HEK293 (cell line): Measurements from ENCODE around the gene SLC37A3.

Experiments used
- GLI2 ChIP-seq: fragments of 450-650 bp; formaldehyde crosslinking; IDR thresholded peaks from 2 replicates; pipeline ENCODE4; 2017; ENCODE audit warnings: missing biosample characterization, missing genetic modification characterization, low read depth, borderline replicate concordance
- GLI4 ChIP-seq: fragments of 450-650 bp; formaldehyde crosslinking; IDR thresholded peaks from 2 replicates; pipeline ENCODE4 v1.5.1; 2016; ENCODE audit warnings: missing biosample characterization, missing genetic modification characterization
- HOXA7 ChIP-seq: sonication (generic); formaldehyde crosslinking; IDR thresholded peaks from 2 replicates; pipeline ENCODE4 v1.8.1; 2022; ENCODE audit warnings: missing genetic modification reagents, borderline replicate concordance
- IKZF3 ChIP-seq: fragments of 450-650 bp; IDR thresholded peaks from 2 replicates; pipeline ENCODE4 v1.5.0; 2018; ENCODE audit warnings: missing biosample characterization, mild to moderate bottlenecking, missing genetic modification characterization, moderate library complexity
- KLF8 ChIP-seq: fragments of 450-650 bp; formaldehyde crosslinking; IDR thresholded peaks from 2 replicates; pipeline ENCODE4 v1.5.1; 2016; ENCODE audit warnings: missing biosample characterization, missing genetic modification characterization
- MZF1 ChIP-seq: fragments of 450-650 bp; formaldehyde crosslinking; IDR thresholded peaks from 2 replicates; pipeline ENCODE4 v1.5.1; 2017; ENCODE audit warnings: missing biosample characterization, missing genetic modification characterization, borderline replicate concordance
- RBAK ChIP-seq: fragments of 450-650 bp; formaldehyde crosslinking; IDR thresholded peaks from 2 replicates; pipeline ENCODE4 v1.5.1; 2016; ENCODE audit warnings: missing biosample characterization, missing genetic modification characterization
- SCRT1 ChIP-seq: fragments of 450-650 bp; formaldehyde crosslinking; IDR thresholded peaks from 2 replicates; pipeline ENCODE4 v1.5.1; 2016; ENCODE audit warnings: missing biosample characterization, missing genetic modification characterization, borderline replicate concordance
- ZBTB17 ChIP-seq: fragments of 450-650 bp; formaldehyde crosslinking; IDR thresholded peaks from 2 replicates; pipeline ENCODE4 v1.5.1; 2016; ENCODE audit warnings: missing biosample characterization, missing genetic modification characterization
- ZEB2 ChIP-seq: fragments of 450-650 bp; formaldehyde crosslinking; IDR thresholded peaks from 2 replicates; pipeline ENCODE4 v1.5.1; 2016; ENCODE audit warnings: missing biosample characterization, missing genetic modification characterization
- ZFHX2 ChIP-seq: fragments of 450-650 bp; formaldehyde crosslinking; conservative IDR thresholded peaks from 2 replicates; pipeline ENCODE4 v1.5.1; 2016; ENCODE audit warnings: missing biosample characterization, missing genetic modification characterization
- ZFP3 ChIP-seq: fragments of 450-650 bp; formaldehyde crosslinking; IDR thresholded peaks from 2 replicates; pipeline ENCODE4 v1.5.1; 2016; ENCODE audit warnings: low read depth, missing biosample characterization, missing genetic modification characterization
- ZNF121 ChIP-seq: fragments of 450-650 bp; formaldehyde crosslinking; IDR thresholded peaks from 2 replicates; pipeline ENCODE4 v1.5.1; 2016; ENCODE audit warnings: missing biosample characterization, missing genetic modification characterization
- ZNF157 ChIP-seq: fragments of 450-650 bp; formaldehyde crosslinking; IDR thresholded peaks from 2 replicates; pipeline ENCODE4 v1.5.1; 2016; ENCODE audit warnings: missing biosample characterization, missing genetic modification characterization
- ZNF169 ChIP-seq: fragments of 450-650 bp; formaldehyde crosslinking; IDR thresholded peaks from 2 replicates; pipeline ENCODE4 v1.5.1; 2016; ENCODE audit warnings: missing biosample characterization, missing genetic modification characterization
- ZNF175 ChIP-seq: fragments of 450-650 bp; formaldehyde crosslinking; IDR thresholded peaks from 2 replicates; pipeline ENCODE4 v1.5.1; 2016; ENCODE audit warnings: missing biosample characterization, missing genetic modification characterization
- ZNF2 ChIP-seq: fragments of 450-650 bp; formaldehyde crosslinking; IDR thresholded peaks from 2 replicates; pipeline ENCODE4 v1.5.1; 2016; ENCODE audit warnings: missing biosample characterization, missing genetic modification characterization
- ZNF202 ChIP-seq: fragments of 450-650 bp; formaldehyde crosslinking; IDR thresholded peaks from 2 replicates; pipeline ENCODE4 v1.5.1; 2016; ENCODE audit warnings: missing biosample characterization, missing genetic modification characterization, borderline replicate concordance
- ZNF221 ChIP-seq: fragments of 450-650 bp; formaldehyde crosslinking; IDR thresholded peaks from 2 replicates; pipeline ENCODE4 v1.5.1; 2017; ENCODE audit warnings: missing biosample characterization, missing genetic modification characterization, borderline replicate concordance
- ZNF335 ChIP-seq: fragments of 450-650 bp; formaldehyde crosslinking; conservative IDR thresholded peaks from 2 replicates; pipeline ENCODE4 v1.5.1; 2016; ENCODE audit warnings: missing biosample characterization, missing genetic modification characterization
- ZNF510 ChIP-seq: fragments of 450-650 bp; formaldehyde crosslinking; IDR thresholded peaks from 2 replicates; pipeline ENCODE4 v1.5.1; 2018; ENCODE audit warnings: mild to moderate bottlenecking, missing genetic modification characterization, missing biosample characterization; ENCODE audit not compliant: insufficient replicate concordance
- ZNF529 ChIP-seq: fragments of 450-650 bp; formaldehyde crosslinking; IDR thresholded peaks from 2 replicates; pipeline ENCODE4 v1.5.1; 2017; ENCODE audit warnings: missing genetic modification characterization, missing biosample characterization; ENCODE audit not compliant: insufficient replicate concordance
- ZNF548 ChIP-seq: fragments of 450-650 bp; formaldehyde crosslinking; IDR thresholded peaks from 2 replicates; pipeline ENCODE4 v1.5.1; 2016; ENCODE audit warnings: missing biosample characterization, missing genetic modification characterization
- ZNF561 ChIP-seq: fragments of 450-650 bp; IDR thresholded peaks from 2 replicates; pipeline ENCODE4 v1.5.1; 2018; ENCODE audit warnings: missing biosample characterization, missing genetic modification characterization, borderline replicate concordance
- ZNF623 ChIP-seq: fragments of 450-650 bp; formaldehyde crosslinking; IDR thresholded peaks from 2 replicates; pipeline ENCODE4 v1.5.1; 2016; ENCODE audit warnings: missing biosample characterization, missing genetic modification characterization
- ZNF624 ChIP-seq: fragments of 450-650 bp; formaldehyde crosslinking; IDR thresholded peaks from 2 replicates; pipeline ENCODE4 v1.5.1; 2017; ENCODE audit warnings: missing biosample characterization, missing genetic modification characterization
- ZNF76 ChIP-seq: fragments of 450-650 bp; formaldehyde crosslinking; IDR thresholded peaks from 2 replicates; pipeline ENCODE4; 2016; ENCODE audit warnings: low read depth, missing biosample characterization, missing genetic modification characterization, borderline replicate concordance
- ZNF776 ChIP-seq: fragments of 450-650 bp; formaldehyde crosslinking; IDR thresholded peaks from 2 replicates; pipeline ENCODE4 v1.5.0; 2017; ENCODE audit warnings: missing biosample characterization, missing genetic modification characterization, borderline replicate concordance
- ZNF785 ChIP-seq: fragments of 450-650 bp; formaldehyde crosslinking; IDR thresholded peaks from 2 replicates; pipeline ENCODE4 v1.5.1; 2016; ENCODE audit warnings: missing biosample characterization, missing genetic modification characterization
- ZNF830 ChIP-seq: fragments of 450-650 bp; IDR thresholded peaks from 2 replicates; pipeline ENCODE4 v1.5.0; 2018; ENCODE audit warnings: missing biosample characterization, missing genetic modification characterization, low read depth, mild to moderate bottlenecking, moderate library complexity
- ZSCAN30 ChIP-seq: fragments of 450-650 bp; IDR thresholded peaks from 2 replicates; pipeline ENCODE4 v1.5.1; 2018; ENCODE audit warnings: missing biosample characterization, mild to moderate bottlenecking, missing genetic modification characterization, moderate library complexity
- TF ChIP-seq, protein P1 (sequence below): fragments of 450-650 bp; formaldehyde crosslinking; IDR thresholded peaks from 2 replicates; pipeline ENCODE4 v1.5.1; 2016; ENCODE audit warnings: missing biosample characterization, missing genetic modification characterization
- TF ChIP-seq, protein P2 (sequence below): fragments of 450-650 bp; formaldehyde crosslinking; IDR thresholded peaks from 2 replicates; pipeline ENCODE4 v1.5.1; 2017; ENCODE audit warnings: missing biosample characterization, missing genetic modification characterization
- TF ChIP-seq, protein P3 (sequence below): fragments of 450-650 bp; formaldehyde crosslinking; IDR thresholded peaks from 2 replicates; pipeline ENCODE4 v1.5.1; 2016; ENCODE audit warnings: missing biosample characterization, missing genetic modification characterization
- TF ChIP-seq, protein P4 (sequence below): fragments of 450-650 bp; formaldehyde crosslinking; IDR thresholded peaks from 2 replicates; pipeline ENCODE4 v1.5.1; 2016; ENCODE audit warnings: missing biosample characterization, missing genetic modification characterization

The SLC37A3 gene

DNA sequence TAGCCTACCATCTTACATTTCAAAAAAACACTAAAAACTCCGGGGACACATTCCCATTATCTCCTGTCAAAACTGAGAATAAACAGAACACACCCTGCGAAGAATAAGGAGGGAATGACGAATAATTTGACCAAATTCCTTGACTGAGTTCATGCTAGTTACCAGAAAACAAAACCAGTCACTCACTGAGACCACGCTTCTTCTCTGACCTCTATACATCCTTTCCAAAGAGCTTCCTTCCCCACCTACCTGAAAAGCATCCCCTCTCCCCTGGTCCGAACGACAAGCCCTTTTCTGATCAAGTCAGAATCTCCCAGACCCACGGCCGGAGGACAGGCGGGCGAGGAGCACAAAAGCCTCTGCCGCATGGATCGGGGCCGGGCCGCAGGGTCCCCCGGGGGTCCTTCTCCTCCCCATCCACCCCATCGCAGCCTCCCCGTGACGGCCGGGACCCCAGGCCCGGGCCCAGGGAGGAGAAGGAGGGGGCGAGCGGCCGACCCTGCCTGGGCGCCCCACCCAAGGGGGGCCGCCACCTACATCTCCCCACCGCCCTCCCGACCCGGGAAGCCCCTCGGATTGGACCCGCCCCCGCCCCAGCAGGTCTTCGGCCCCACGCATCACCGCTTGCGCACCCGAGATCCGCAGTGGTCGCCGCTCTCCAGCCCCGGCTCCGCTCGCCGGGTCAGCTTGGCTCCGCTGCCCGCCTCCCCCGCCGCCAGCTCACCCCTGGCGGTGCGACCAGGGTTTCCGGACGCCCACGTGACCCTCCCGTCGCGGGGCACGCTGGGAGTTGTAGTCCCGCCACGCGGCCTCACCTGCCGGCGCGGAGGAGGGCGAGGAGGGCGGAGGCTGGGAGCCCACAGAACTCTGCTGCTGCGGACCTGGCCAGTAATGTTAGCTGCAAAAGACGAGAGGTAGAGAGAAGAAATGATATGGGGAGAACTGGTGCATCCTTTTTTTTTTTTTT, at the start of gene SLC37A3 (continued):
- no peak for TF ChIP-seq ZNF221
- no peak for TF ChIP-seq ZNF175
- TF ChIP-seq ZNF623 = no peak
- TF ChIP-seq, protein P1, sequence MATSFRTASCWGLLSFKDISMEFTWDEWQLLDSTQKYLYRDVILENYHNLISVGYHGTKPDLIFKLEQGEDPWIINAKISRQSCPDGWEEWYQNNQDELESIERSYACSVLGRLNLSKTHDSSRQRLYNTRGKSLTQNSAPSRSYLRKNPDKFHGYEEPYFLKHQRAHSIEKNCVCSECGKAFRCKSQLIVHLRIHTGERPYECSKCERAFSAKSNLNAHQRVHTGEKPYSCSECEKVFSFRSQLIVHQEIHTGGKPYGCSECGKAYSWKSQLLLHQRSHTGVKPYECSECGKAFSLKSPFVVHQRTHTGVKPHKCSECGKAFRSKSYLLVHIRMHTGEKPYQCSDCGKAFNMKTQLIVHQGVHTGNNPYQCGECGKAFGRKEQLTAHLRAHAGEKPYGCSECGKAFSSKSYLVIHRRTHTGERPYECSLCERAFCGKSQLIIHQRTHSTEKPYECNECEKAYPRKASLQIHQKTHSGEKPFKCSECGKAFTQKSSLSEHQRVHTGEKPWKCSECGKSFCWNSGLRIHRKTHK (tag by site-specific recombination) = no peak
- TF ChIP-seq RBAK (tag by site-specific recombination) = no peak
- no peak for TF ChIP-seq ZNF830 (tag by site-specific recombination)
- no peak for TF ChIP-seq HOXA7 (CRISPR knock-in tag)
- TF ChIP-seq GLI2 (tag by site-specific recombination) = no peak
- TF ChIP-seq ZFP3 (tag by site-specific recombination) = no peak
- 0 out of 2 replicates have a peak, but pooled peaks have one; percentile 40 for TF ChIP-seq ZSCAN30 (tag by site-specific recombination)
- TF ChIP-seq, protein P2, sequence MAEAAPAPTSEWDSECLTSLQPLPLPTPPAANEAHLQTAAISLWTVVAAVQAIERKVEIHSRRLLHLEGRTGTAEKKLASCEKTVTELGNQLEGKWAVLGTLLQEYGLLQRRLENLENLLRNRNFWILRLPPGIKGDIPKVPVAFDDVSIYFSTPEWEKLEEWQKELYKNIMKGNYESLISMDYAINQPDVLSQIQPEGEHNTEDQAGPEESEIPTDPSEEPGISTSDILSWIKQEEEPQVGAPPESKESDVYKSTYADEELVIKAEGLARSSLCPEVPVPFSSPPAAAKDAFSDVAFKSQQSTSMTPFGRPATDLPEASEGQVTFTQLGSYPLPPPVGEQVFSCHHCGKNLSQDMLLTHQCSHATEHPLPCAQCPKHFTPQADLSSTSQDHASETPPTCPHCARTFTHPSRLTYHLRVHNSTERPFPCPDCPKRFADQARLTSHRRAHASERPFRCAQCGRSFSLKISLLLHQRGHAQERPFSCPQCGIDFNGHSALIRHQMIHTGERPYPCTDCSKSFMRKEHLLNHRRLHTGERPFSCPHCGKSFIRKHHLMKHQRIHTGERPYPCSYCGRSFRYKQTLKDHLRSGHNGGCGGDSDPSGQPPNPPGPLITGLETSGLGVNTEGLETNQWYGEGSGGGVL (tag by site-specific recombination) = peak; percentile 28; the same call in 1 of the 2 replicates
- TF ChIP-seq ZNF510 (tag by site-specific recombination) = no peak
- TF ChIP-seq, protein P3, sequence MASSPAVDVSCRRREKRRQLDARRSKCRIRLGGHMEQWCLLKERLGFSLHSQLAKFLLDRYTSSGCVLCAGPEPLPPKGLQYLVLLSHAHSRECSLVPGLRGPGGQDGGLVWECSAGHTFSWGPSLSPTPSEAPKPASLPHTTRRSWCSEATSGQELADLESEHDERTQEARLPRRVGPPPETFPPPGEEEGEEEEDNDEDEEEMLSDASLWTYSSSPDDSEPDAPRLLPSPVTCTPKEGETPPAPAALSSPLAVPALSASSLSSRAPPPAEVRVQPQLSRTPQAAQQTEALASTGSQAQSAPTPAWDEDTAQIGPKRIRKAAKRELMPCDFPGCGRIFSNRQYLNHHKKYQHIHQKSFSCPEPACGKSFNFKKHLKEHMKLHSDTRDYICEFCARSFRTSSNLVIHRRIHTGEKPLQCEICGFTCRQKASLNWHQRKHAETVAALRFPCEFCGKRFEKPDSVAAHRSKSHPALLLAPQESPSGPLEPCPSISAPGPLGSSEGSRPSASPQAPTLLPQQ (tag by site-specific recombination) = no peak; the same call in 1 of the 2 replicates
- peak; percentile 89 for TF ChIP-seq ZNF335
- TF ChIP-seq ZNF548 (tag by site-specific recombination) = no peak
- TF ChIP-seq ZNF2 (tag by site-specific recombination) = no peak
- peak; percentile 56 for TF ChIP-seq ZBTB17 (tag by site-specific recombination)
- TF ChIP-seq ZNF157 (tag by site-specific recombination) = no peak
- TF ChIP-seq ZNF776 (tag by site-specific recombination) = no peak
- TF ChIP-seq ZNF561 (tag by site-specific recombination) = no peak
- no peak for TF ChIP-seq ZNF529 (tag by site-specific recombination)
- TF ChIP-seq, protein P4, sequence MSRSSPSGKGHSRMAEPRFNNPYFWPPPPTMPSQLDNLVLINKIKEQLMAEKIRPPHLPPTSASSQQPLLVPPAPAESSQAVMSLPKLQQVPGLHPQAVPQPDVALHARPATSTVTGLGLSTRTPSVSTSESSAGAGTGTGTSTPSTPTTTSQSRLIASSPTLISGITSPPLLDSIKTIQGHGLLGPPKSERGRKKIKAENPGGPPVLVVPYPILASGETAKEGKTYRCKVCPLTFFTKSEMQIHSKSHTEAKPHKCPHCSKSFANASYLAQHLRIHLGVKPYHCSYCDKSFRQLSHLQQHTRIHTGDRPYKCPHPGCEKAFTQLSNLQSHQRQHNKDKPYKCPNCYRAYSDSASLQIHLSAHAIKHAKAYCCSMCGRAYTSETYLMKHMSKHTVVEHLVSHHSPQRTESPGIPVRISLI (tag by site-specific recombination) = peak; percentile 95
- peak; percentile 77; the same call in 1 of the 2 replicates for TF ChIP-seq KLF8 (tag by site-specific recombination)
- TF ChIP-seq SCRT1 = no peak
- TF ChIP-seq ZEB2 (tag by site-specific recombination) = peak; percentile 71
- TF ChIP-seq ZNF624 = no peak
- TF ChIP-seq ZNF785 = no peak
- no peak for TF ChIP-seq ZNF202
- TF ChIP-seq ZFHX2 (tag by site-specific recombination) = peak; percentile 93
- TF ChIP-seq MZF1 = peak; percentile 37; the same call in 1 of the 2 replicates
- TF ChIP-seq IKZF3 (tag by site-specific recombination) = no peak
- TF ChIP-seq ZNF76 (tag by site-specific recombination) = peak; percentile 95
- TF ChIP-seq GLI4 (tag by site-specific recombination) = no peak
- no peak for TF ChIP-seq ZNF169 (tag by site-specific recombination)
- TF ChIP-seq ZNF121 (tag by site-specific recombination) = no peak
